ENCODE results near the gene DNAAF3. TPM values are rescaled to one million over a fixed set of nuclear protein-coding genes. Genes with fewer than 3 reads are reported as not detected.

The DNAAF3 gene
- total RNA-seq, 1 donor from 2014 or later = 7.0 TPM

- H3K4me3 ChIP-seq (ENCODE audit: low read depth, low read length) = no peak within 1 kb of the TSS
- TF ChIP-seq, protein P1, sequence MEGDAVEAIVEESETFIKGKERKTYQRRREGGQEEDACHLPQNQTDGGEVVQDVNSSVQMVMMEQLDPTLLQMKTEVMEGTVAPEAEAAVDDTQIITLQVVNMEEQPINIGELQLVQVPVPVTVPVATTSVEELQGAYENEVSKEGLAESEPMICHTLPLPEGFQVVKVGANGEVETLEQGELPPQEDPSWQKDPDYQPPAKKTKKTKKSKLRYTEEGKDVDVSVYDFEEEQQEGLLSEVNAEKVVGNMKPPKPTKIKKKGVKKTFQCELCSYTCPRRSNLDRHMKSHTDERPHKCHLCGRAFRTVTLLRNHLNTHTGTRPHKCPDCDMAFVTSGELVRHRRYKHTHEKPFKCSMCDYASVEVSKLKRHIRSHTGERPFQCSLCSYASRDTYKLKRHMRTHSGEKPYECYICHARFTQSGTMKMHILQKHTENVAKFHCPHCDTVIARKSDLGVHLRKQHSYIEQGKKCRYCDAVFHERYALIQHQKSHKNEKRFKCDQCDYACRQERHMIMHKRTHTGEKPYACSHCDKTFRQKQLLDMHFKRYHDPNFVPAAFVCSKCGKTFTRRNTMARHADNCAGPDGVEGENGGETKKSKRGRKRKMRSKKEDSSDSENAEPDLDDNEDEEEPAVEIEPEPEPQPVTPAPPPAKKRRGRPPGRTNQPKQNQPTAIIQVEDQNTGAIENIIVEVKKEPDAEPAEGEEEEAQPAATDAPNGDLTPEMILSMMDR (conservative IDR thresholded peaks at IDR 0.05; ENCODE audit: low read depth, low read length) = no peak
- no peak for DNase-seq (ENCODE audit: low read depth)
These were observed 17.1 kb downstream of the DNAAF3 start, which contains the start of gene TNNT1 for GRCh38 chr19:55149078-55150003. TSS of gene TNNT1 (minus strand) at chr19:55149206. CDS start at chr19:55147157, 2,049 bp downstream.

DNA sequence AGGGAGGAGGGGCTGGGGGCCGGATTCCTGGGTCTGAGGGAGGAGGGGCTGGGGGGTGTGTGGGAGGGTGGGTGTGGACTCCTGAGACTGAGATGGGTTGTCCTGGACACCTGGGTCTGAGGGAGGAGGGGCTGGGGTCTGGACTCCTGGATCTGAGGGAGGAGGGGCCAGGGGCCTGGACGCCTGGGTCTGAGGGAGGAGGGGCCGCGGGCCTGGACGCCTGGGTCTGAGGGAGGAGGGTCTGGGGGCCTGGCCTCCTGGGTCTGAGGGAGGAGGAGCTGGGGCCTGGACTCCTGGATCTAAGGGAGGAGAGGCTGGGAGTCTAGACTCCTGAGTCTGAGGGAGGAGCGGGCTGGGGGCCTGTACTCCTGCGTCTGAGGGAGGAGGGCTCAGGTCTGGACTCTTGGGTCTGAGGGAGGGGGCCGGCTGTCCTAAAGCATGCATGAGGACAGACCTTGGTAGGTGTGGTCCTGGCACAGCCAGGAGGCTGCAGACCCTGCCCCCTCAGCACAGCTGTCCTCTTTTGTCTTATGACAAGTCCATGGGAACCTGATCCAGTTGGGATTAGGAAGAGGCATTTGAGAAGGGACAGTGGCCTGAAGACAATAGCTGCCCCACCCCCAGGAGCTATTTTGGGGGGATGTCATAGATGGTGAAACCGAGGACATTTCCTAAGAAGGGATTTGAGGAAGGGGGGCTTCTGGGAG is 18.7 kb downstream of the DNAAF3 start:
- no peak overlapping the region for H3K4me3 ChIP-seq (ENCODE audit: low read depth, low read length)
- TF ChIP-seq, protein P1 (conservative IDR thresholded peaks at IDR 0.05; ENCODE audit: low read depth, low read length) = no peak

DNA sequence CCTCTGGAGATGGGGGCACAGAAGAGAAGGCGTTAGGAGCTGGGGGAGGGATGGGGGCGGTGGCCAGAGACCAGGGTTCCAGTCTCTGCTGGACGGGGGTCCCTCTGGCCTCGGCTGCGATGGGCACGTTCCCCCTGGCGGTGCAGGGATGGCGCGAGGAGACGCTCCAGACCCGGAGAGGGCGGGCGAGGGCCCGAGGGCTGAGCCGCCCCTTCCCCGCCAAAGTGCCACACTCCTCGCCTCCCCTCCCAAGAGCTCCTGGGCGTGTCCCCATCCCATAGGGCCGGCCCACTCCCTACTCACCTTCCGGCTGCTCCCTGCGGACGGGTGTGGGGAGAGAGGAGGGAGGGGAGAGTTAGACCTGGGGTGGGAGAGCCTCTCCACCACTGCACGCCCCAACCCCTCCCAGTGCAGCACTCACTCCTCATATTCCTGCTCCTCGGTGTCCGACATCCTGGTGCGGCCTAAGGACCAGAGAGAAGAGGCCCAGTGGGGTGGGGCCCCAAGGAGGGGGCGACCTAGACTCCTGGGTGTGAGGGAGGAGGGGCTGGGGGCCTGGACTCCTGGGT is 19.6 kb downstream of the DNAAF3 start:
- TF ChIP-seq, protein P1 (conservative IDR thresholded peaks at IDR 0.05; ENCODE audit: low read depth, low read length) = no peak
- H3K4me3 ChIP-seq (ENCODE audit: low read depth, low read length) = no peak overlapping the region
- DNase-seq (ENCODE audit: low read depth) = no peak

More for the DNA sequence above, 18.7 kb downstream of the DNAAF3 start:
- DNase-seq (ENCODE audit: low read depth) = no peak

DNA sequence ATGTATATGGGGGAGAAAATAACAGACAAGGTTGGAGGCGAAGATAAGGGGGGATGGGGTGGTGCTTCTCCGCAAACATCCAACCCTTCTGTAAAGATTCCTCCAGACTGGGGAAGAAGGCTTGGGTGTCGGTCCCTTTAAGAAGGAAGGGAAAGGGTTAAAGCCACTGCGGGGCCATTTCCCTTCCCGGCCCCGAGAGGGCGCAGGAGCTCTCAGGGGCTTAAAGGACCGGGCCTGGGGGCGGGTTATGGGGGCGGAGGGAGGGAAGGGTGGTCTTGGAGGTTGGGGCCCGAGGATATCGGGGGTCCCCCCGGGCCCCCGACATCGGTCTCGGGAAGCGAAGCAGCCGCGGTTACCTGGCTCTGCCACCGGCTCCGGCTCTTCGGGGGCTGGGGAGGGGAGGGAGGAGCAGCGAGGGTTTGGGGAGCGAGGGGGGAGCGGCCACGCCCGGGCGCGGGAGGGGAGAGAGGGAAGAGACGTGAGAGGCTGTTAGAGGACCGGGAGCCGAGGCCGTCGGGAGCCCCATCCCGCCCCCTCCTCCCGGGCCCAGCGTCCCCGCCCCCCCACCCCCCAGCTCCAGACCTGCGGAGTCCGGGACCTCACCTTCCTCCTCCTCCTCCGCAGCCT is 20.2 kb downstream of the DNAAF3 start:
- H3K4me3 ChIP-seq (ENCODE audit: low read depth, low read length) = peak overlapping the region; percentile 14
- TF ChIP-seq, protein P1 (conservative IDR thresholded peaks at IDR 0.05; ENCODE audit: low read depth, low read length) = peak; percentile 51
- no peak for DNase-seq (ENCODE audit: low read depth)

DNA sequence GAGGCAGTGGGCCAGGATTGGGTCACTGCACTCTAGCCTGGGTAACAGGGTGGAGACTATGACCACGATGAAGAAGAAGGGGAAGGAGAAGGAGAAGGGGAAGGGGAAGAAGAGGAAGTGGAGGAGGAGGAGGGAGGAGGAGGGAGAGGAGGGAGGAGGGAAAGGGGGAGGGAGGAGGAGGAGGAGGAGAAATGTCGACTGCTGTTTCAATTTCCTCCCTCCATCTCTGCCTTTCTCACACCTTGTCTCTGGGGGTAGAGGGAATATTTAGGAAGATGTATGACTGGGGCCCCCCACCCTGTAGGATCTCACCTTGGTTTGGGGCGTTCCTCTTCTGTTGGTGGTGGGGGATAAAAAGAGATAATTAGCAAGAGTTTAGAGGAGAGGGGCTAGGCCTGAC is 21.2 kb downstream of the DNAAF3 start:
- TF ChIP-seq, protein P1 (conservative IDR thresholded peaks at IDR 0.05; ENCODE audit: low read depth, low read length) = no peak
- no peak overlapping the region for H3K4me3 ChIP-seq (ENCODE audit: low read depth, low read length)
- DNase-seq (ENCODE audit: low read depth) = no peak

DNA sequence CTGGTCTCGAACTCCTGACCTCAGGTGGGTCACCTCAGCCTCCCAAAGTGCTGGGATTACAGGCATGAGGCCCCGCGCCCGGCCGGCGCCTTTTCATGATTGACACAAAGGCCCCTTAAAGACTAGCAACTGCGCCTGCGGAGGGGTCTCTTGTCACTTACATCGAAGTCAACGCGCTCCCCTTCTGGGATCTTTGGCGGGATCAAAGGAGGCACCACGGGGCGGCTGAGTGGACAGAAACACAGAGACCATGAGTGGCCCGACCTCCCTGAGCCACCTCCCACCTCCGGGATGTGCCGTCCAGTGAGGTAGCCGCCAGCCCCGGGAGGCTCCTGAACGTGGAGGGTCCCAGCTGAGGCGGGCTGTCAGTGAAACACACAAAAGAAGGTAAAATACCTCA is 24.7 kb downstream of the DNAAF3 start:
- no peak overlapping the region for H3K4me3 ChIP-seq (ENCODE audit: low read depth, low read length)
- TF ChIP-seq, protein P1 (conservative IDR thresholded peaks at IDR 0.05; ENCODE audit: low read depth, low read length) = no peak
- no peak for DNase-seq (ENCODE audit: low read depth)

All from epithelial cell of proximal tubule (primary cell).